ENCODE results near the gene PDE3A. TPM values are rescaled to one million over a fixed set of nuclear protein-coding genes. Genes with fewer than 3 reads are reported as not detected.

PDE3A gene
- total RNA-seq, 2 donors from 2014 or later, result 5.5 to 6.2 TPM

DNA sequence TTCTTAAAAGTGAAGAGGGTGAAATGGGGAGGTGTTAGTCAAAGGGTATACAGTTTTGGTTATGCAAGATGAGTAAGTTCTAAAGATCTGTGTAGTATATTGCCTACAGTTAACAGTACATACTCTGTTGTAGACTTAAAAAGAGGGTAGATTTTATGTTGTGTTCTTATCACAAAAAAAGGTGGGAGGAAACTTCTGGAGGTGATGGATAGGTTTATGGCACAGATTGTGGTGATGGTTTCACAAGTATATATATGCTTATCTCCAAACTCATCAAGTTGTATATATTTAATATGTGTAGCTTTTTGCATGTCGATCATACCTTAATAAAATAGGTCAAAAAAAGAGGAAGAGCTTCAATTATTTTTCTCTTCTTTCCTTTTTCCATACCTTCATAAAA is 64.0 kb downstream of the PDE3A start:
- WGBS, result 83% methylated on average over 1 of the region's 1 CpG
- no peak for TF ChIP-seq POLR2A (IDR thresholded peaks at IDR 0.05)
- no peak for TF ChIP-seq CTCF (IDR thresholded peaks at IDR 0.05)
- TF ChIP-seq POLR2AphosphoS5 (IDR thresholded peaks at IDR 0.05), result no peak
- no peak overlapping the region for H3K27ac ChIP-seq
- no peak overlapping the region for H3K4me3 ChIP-seq
- no peaks in the 10 kb centered on the region for H3K36me3 ChIP-seq
- intact Hi-C loops (cut with DNase I), result no loop called here
- H3K27me3 ChIP-seq (replicated peaks; ENCODE audit: insufficient read depth), result no peaks in the 10 kb centered on the region
- H3K9me3 ChIP-seq, result no peaks in the 10 kb centered on the region
- H3K4me1 ChIP-seq (replicated peaks), result no peaks in the 10 kb centered on the region
- DNase-seq (ENCODE audit: low spot score), result no peak

DNA sequence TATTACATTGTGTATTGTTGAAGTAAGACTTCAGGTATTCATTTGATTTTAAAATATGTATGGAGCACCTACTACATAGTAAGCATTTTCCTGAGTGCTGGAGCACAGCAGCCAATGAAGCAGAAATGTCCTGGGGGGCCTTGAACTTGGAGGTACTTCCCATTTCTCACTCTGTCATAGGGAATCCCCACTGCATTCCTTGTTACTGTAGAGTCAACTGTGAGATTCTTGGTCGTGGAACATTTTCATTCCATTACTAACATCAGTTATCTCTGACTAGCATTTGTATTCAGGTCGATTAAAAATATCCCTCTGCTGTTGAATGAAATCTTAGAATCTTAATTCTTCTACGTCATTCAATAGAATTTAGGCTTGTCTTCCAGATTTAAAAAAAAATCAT is 66.7 kb downstream of the PDE3A start:
- Histone ChIP-seq H3K4me1 (replicated peaks) (no peaks in the 10 kb centered on the region), H3K36me3 (no peaks in the 10 kb centered on the region), H3K9me3 (no peaks in the 10 kb centered on the region), H3K27ac (no peak overlapping the region), H3K4me3 (no peak overlapping the region), H3K27me3 (replicated peaks; ENCODE audit: insufficient read depth) (no peaks in the 10 kb centered on the region)
- DNase-seq (ENCODE audit: low spot score), result no peak
- TF ChIP-seq POLR2A (IDR thresholded peaks at IDR 0.05) (no peak), POLR2AphosphoS5 (IDR thresholded peaks at IDR 0.05) (no peak), CTCF (IDR thresholded peaks at IDR 0.05) (no peak)
- intact Hi-C loops (cut with DNase I), result no loop called here
- 63% methylated on average over 3 of the region's 3 CpGs for WGBS

DNA sequence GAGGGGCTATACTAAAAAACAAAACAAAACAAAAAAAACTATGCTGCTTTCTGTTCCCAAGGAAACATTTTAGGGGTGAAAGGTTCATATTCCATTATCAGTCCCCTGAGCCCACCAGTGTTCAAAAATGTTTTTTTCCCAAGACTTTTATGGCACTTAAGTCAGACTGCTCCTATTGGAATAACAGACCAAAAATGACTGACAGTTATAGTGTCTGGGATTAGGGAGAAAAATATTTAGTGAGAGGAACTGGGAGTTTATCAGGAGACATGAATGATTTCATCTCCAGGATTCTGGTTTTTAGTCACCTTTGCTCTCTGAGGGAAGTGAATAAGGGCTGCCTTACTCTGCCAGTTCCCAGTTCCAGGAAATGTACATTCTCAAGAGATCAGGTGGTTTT is 68.0 kb downstream of the PDE3A start:
- no peak for DNase-seq (ENCODE audit: low spot score)
- Histone ChIP-seq H3K9me3 (no peaks in the 10 kb centered on the region), H3K36me3 (no peaks in the 10 kb centered on the region), H3K27me3 (replicated peaks; ENCODE audit: insufficient read depth) (no peaks in the 10 kb centered on the region), H3K4me3 (no peak overlapping the region), H3K4me1 (replicated peaks) (no peaks in the 10 kb centered on the region), H3K27ac (no peak overlapping the region)
- intact Hi-C loops (cut with DNase I), result no loop called here
- no peak for TF ChIP-seq POLR2AphosphoS5 (IDR thresholded peaks at IDR 0.05)
- no peak for TF ChIP-seq POLR2A (IDR thresholded peaks at IDR 0.05)
- no peak for TF ChIP-seq CTCF (IDR thresholded peaks at IDR 0.05)

DNA sequence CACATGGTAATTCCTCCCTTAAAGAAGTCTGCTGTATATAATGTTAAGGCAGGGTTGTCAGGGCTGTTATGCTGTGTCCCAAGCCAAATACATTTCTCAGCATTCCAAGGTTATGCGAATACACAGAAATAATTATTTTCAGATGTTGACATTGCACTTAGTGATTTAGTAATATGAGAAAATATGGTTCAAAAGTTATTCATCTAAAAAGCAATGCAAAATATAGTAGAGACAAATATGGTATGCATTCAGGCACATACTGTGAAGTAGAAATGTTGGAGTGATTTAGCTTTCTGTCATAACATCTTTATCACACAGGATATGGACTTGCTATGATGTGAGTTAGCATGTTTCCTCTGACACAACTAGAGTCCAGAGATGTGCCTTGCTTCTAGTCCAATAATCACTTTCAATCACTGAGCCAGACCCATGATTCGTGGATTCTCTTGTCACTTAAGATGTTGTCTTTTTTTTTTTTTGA is 70.0 kb downstream of the PDE3A start:
- intact Hi-C loops (cut with DNase I), result no loop called here
- Histone ChIP-seq H3K4me3 (no peak overlapping the region), H3K27me3 (replicated peaks; ENCODE audit: insufficient read depth) (no peaks in the 10 kb centered on the region), H3K27ac (no peak overlapping the region), H3K9me3 (no peaks in the 10 kb centered on the region), H3K4me1 (replicated peaks) (no peaks in the 10 kb centered on the region), H3K36me3 (no peaks in the 10 kb centered on the region)
- no peak for DNase-seq (ENCODE audit: low spot score)
- WGBS, result 74% methylated on average over 2 of the region's 2 CpGs
- no peak for TF ChIP-seq CTCF (IDR thresholded peaks at IDR 0.05)
- TF ChIP-seq POLR2A (IDR thresholded peaks at IDR 0.05), result no peak
- no peak for TF ChIP-seq POLR2AphosphoS5 (IDR thresholded peaks at IDR 0.05)

- 94% methylated on average over 1 of the region's 1 CpG for WGBS
- TF ChIP-seq CTCF (IDR thresholded peaks at IDR 0.05) (no peak), POLR2AphosphoS5 (IDR thresholded peaks at IDR 0.05) (no peak), POLR2A (IDR thresholded peaks at IDR 0.05) (no peak)
- Histone ChIP-seq H3K27ac (no peak overlapping the region), H3K9me3 (no peaks in the 10 kb centered on the region), H3K27me3 (replicated peaks; ENCODE audit: insufficient read depth) (no peaks in the 10 kb centered on the region), H3K4me3 (no peak overlapping the region), H3K36me3 (no peaks in the 10 kb centered on the region), H3K4me1 (replicated peaks) (no peaks in the 10 kb centered on the region)
- no peak for DNase-seq (ENCODE audit: low spot score)
- intact Hi-C loops (cut with DNase I), result no loop called here
Observed at GRCh38 chr12:20439626-20440025, 71.3 kb downstream of the PDE3A start.

Data from prostate gland (tissue), 2 donors.